ENCODE results near the gene MYO15B.
"Not testable (repeated sequence)": the region's sequence is repeated elsewhere in the genome, so short reads cannot be mapped to it uniquely, and the experiment has no call there.

Gene MYO15B

GRCh38 chr17:75626496-75627038 is 39.0 kb downstream of the MYO15B start:
- DNase-seq = no peak

GRCh38 chr17:75627094-75627493 is 39.5 kb downstream of the MYO15B start:
- no peak for DNase-seq

GRCh38 chr17:75628425-75628824 is 40.8 kb downstream of the MYO15B start:
- DNase-seq = no peak

GRCh38 chr17:75629157-75629556 is 41.6 kb downstream of the MYO15B start:
- DNase-seq = no peak

- DNase-seq = no peak
Observed at GRCh38 chr17:75630071-75630917, 42.7 kb downstream of the MYO15B start.

GRCh38 chr17:75631353-75631752 is 43.8 kb downstream of the MYO15B start:
- DNase-seq = no peak

- DNase-seq = no peak
Observed at GRCh38 chr17:75632428-75632827, 44.8 kb downstream of the MYO15B start.

GRCh38 chr17:75632863-75633485 is 45.4 kb downstream of the MYO15B start, which contains the start of gene SMIM5:
SMIM5 (plus strand) TSS chr17:75633434; CDS start chr17:75640202, 6,768 bp downstream.
- DNase-seq = peak; percentile 86

- DNase-seq = peak; percentile 55
Observed at GRCh38 chr17:75633486-75634375, 46.1 kb downstream of the MYO15B start.

GRCh38 chr17:75634376-75634740 is 46.8 kb downstream of the MYO15B start:
- no peak for DNase-seq

- DNase-seq = no peak
Observed at GRCh38 chr17:75634754-75635609, 47.4 kb downstream of the MYO15B start.

- no peak for DNase-seq
Observed at GRCh38 chr17:75635610-75636202, 48.1 kb downstream of the MYO15B start.

- no peak for DNase-seq
Observed at GRCh38 chr17:75636381-75637142, 49.0 kb downstream of the MYO15B start.

GRCh38 chr17:75637143-75637538 is 49.5 kb downstream of the MYO15B start:
- DNase-seq = no peak

GRCh38 chr17:75637551-75637950 is 50.0 kb downstream of the MYO15B start:
- DNase-seq = no peak

GRCh38 chr17:75638039-75638438 is 50.4 kb downstream of the MYO15B start:
- not testable (repeated sequence) for DNase-seq

GRCh38 chr17:75638893-75639292 is 51.3 kb downstream of the MYO15B start:
- DNase-seq = no peak

- no peak for DNase-seq
Observed at GRCh38 chr17:75639327-75639726, 51.7 kb downstream of the MYO15B start.

- DNase-seq = no peak
Observed at GRCh38 chr17:75639771-75640555, 52.4 kb downstream of the MYO15B start.

- DNase-seq = no peak
Observed at GRCh38 chr17:75640556-75641119, 53.0 kb downstream of the MYO15B start.

All from stimulated activated CD4-positive, alpha-beta T cell treated with anti-CD3 and anti-CD28 coated beads, Interleukin-12 subunit alpha, Interleukin-12 subunit beta, amount 100 ng/mL, for 4 hours (primary cell).